BE2C (cell line): ENCODE data around the gene KNSTRN.

Experiments used
- DNase-seq: peaks from one replicate; pipeline ENCODE4 v3.0.0-alpha.2; 2020
- H3K27me3 ChIP-seq: fragments of 250-450 bp; sonication (Bioruptor Pico); 2 replicates; pipeline ENCODE4 v1.5.1; 2020; ENCODE audit warnings: mild to moderate bottlenecking
- H3K36me3 ChIP-seq: fragments of 250-450 bp; sonication (Bioruptor Pico); 2 replicates; pipeline ENCODE4 v1.5.1; 2020; ENCODE audit warnings: mild to moderate bottlenecking
- H3K4me1 ChIP-seq: fragments of 250-450 bp; sonication (Bioruptor Pico); 2 replicates; pipeline ENCODE4 v1.5.1; 2020
- H3K4me3 ChIP-seq: 2 replicates; pipeline ENCODE4 v1.5.1; 2011; ENCODE audit warnings: low read depth, low read length
- H3K9me3 ChIP-seq: fragments of 250-450 bp; sonication (Bioruptor Pico); 2 replicates; pipeline ENCODE4 v1.5.1; 2020
- TF ChIP-seq, protein P1 (sequence below): IDR thresholded peaks from 2 replicates; pipeline ENCODE4 v1.5.1; 2012; ENCODE audit warnings: mild to moderate bottlenecking, low read depth, low read length

The KNSTRN gene

GRCh38 chr15:40388941-40389823 is 6.7 kb downstream of the KNSTRN start:
- DNase-seq, result no peak
- H3K9me3 ChIP-seq, result no peaks in the 10 kb centered on the region
- TF ChIP-seq, protein P1, sequence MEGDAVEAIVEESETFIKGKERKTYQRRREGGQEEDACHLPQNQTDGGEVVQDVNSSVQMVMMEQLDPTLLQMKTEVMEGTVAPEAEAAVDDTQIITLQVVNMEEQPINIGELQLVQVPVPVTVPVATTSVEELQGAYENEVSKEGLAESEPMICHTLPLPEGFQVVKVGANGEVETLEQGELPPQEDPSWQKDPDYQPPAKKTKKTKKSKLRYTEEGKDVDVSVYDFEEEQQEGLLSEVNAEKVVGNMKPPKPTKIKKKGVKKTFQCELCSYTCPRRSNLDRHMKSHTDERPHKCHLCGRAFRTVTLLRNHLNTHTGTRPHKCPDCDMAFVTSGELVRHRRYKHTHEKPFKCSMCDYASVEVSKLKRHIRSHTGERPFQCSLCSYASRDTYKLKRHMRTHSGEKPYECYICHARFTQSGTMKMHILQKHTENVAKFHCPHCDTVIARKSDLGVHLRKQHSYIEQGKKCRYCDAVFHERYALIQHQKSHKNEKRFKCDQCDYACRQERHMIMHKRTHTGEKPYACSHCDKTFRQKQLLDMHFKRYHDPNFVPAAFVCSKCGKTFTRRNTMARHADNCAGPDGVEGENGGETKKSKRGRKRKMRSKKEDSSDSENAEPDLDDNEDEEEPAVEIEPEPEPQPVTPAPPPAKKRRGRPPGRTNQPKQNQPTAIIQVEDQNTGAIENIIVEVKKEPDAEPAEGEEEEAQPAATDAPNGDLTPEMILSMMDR, result no peak
- H3K4me1 ChIP-seq, result no peaks in the 10 kb centered on the region
- peaks cover 89% of the 10 kb centered on the region for H3K36me3 ChIP-seq
- H3K4me3 ChIP-seq, result no peak overlapping the region
- H3K27me3 ChIP-seq, result no peaks in the 10 kb centered on the region

GRCh38 chr15:40389824-40390595 is 7.5 kb downstream of the KNSTRN start:
- no peak overlapping the region for H3K4me3 ChIP-seq
- TF ChIP-seq, protein P1, result no peak
- H3K36me3 ChIP-seq, result peaks cover 90% of the 10 kb centered on the region
- H3K27me3 ChIP-seq, result no peaks in the 10 kb centered on the region
- no peak for DNase-seq
- H3K4me1 ChIP-seq, result no peaks in the 10 kb centered on the region
- H3K9me3 ChIP-seq, result no peaks in the 10 kb centered on the region

- Histone ChIP-seq H3K27me3 (no peaks in the 10 kb centered on the region), H3K4me1 (no peaks in the 10 kb centered on the region), H3K4me3 (no peak overlapping the region), H3K36me3 (peaks cover 62% of the 10 kb centered on the region), H3K9me3 (no peaks in the 10 kb centered on the region)
- TF ChIP-seq, protein P1, result no peak
- DNase-seq, result no peak
Measured at GRCh38 chr15:40392986-40393948, 10.7 kb downstream of the KNSTRN start.

DNA sequence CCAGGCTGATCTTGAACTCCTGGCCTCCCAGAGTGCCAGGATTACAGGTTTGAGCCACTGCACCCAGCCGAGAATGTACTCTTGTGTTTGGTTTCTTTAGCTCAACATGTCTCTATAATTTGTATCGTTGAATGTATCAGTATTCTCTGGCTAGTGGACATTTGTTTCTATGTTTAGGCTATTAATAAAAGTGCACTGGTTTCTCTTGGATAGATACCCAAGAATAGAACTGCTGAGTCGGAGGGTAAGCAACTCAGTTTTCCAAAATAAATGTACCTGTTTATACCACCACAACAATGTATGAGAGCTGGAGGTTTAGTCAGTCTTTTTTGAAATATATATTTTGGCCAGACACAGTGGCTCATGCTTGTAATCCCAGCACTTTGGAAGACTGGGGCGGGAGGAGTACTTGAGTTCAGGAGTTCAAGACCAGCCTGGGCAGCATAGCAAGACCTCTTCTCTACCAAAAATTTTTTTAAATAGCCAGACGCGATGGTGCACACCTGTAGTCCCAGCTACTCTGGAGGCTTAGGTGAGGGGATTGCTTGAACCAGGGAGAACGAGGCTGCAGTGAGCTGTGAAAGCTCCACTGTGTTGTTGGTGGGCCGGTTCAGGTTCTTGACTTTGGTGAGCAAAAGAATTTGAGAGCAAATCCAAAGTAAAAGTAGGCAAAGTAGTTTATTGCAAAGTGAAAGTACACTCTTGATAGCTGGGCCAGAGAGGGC is 15.3 kb downstream of the KNSTRN start:
- TF ChIP-seq, protein P1, result no peak
- no peak for DNase-seq
- H3K36me3 ChIP-seq, result peaks cover 18% of the 10 kb centered on the region
- no peaks in the 10 kb centered on the region for H3K4me1 ChIP-seq
- no peaks in the 10 kb centered on the region for H3K9me3 ChIP-seq
- H3K27me3 ChIP-seq, result no peaks in the 10 kb centered on the region
- no peak overlapping the region for H3K4me3 ChIP-seq

GRCh38 chr15:40398413-40398873 is 15.9 kb downstream of the KNSTRN start:
- Histone ChIP-seq H3K27me3 (no peaks in the 10 kb centered on the region), H3K36me3 (peaks cover 12% of the 10 kb centered on the region), H3K4me3 (no peak overlapping the region), H3K4me1 (no peaks in the 10 kb centered on the region), H3K9me3 (no peaks in the 10 kb centered on the region)
- DNase-seq, result no peak
- TF ChIP-seq, protein P1, result no peak
